ENCODE data around the gene NTM.

Gene NTM

GRCh38 chr11:131455843-131456704 is 85.7 kb downstream of the NTM start:
- no peak overlapping the region for H3K27ac ChIP-seq

GRCh38 chr11:131457163-131457562 is 86.7 kb downstream of the NTM start:
- Histone ChIP-seq H3K4me3 (no peak overlapping the region), H3K27ac (no peak overlapping the region)

More at GRCh38 chr11:131455843-131456704, 85.7 kb downstream of the NTM start:
- no peak overlapping the region for H3K4me3 ChIP-seq

- Histone ChIP-seq H3K27ac (no peak overlapping the region), H3K4me3 (no peak overlapping the region)
Measured at GRCh38 chr11:131458421-131458820, 88.0 kb downstream of the NTM start.

GRCh38 chr11:131460931-131461330 is 90.5 kb downstream of the NTM start:
- no peak overlapping the region for H3K27ac ChIP-seq
- H3K4me3 ChIP-seq: no peak overlapping the region

- H3K27ac ChIP-seq: no peak overlapping the region
- no peak overlapping the region for H3K4me3 ChIP-seq
Measured at GRCh38 chr11:131462622-131463021, 92.2 kb downstream of the NTM start.

- H3K27ac ChIP-seq: no peak overlapping the region
- H3K4me3 ChIP-seq: no peak overlapping the region
Measured at GRCh38 chr11:131463162-131463561, 92.7 kb downstream of the NTM start.

- H3K27ac ChIP-seq: no peak overlapping the region
- no peak overlapping the region for H3K4me3 ChIP-seq
Measured at GRCh38 chr11:131463649-131464425, 93.4 kb downstream of the NTM start.

- Histone ChIP-seq H3K4me3 (no peak overlapping the region), H3K27ac (no peak overlapping the region)
Measured at GRCh38 chr11:131464461-131464860, 94.0 kb downstream of the NTM start.

- H3K4me3 ChIP-seq: no peak overlapping the region
- H3K27ac ChIP-seq: no peak overlapping the region
Measured at GRCh38 chr11:131465039-131465438, 94.6 kb downstream of the NTM start.

- H3K4me3 ChIP-seq: no peak overlapping the region
- H3K27ac ChIP-seq: no peak overlapping the region
Measured at GRCh38 chr11:131465746-131466145, 95.3 kb downstream of the NTM start.

GRCh38 chr11:131467645-131468394 is 97.4 kb downstream of the NTM start:
- no peak overlapping the region for H3K27ac ChIP-seq

GRCh38 chr11:131468565-131468964 is 98.2 kb downstream of the NTM start:
- Histone ChIP-seq H3K27ac (no peak overlapping the region), H3K4me3 (no peak overlapping the region)

More at GRCh38 chr11:131467645-131468394, 97.4 kb downstream of the NTM start:
- H3K4me3 ChIP-seq: no peak overlapping the region

GRCh38 chr11:131470216-131470925 is 100.0 kb downstream of the NTM start:
- H3K27ac ChIP-seq: no peak overlapping the region
- no peak overlapping the region for H3K4me3 ChIP-seq

- Histone ChIP-seq H3K4me3 (no peak overlapping the region), H3K27ac (no peak overlapping the region)
Measured at GRCh38 chr11:131471976-131472375, 101.6 kb downstream of the NTM start.

GRCh38 chr11:131474947-131475346 is 104.5 kb downstream of the NTM start:
- Histone ChIP-seq H3K4me3 (no peak overlapping the region), H3K27ac (no peak overlapping the region)

GRCh38 chr11:131476266-131476665 is 105.9 kb downstream of the NTM start:
- no peak overlapping the region for H3K27ac ChIP-seq
- no peak overlapping the region for H3K4me3 ChIP-seq

GRCh38 chr11:131478341-131478740 is 107.9 kb downstream of the NTM start:
- Histone ChIP-seq H3K4me3 (no peak overlapping the region), H3K27ac (no peak overlapping the region)

- Histone ChIP-seq H3K27ac (no peak overlapping the region), H3K4me3 (no peak overlapping the region)
Measured at GRCh38 chr11:131481303-131481702, 110.9 kb downstream of the NTM start.

- Histone ChIP-seq H3K4me3 (no peak overlapping the region), H3K27ac (no peak overlapping the region)
Measured at GRCh38 chr11:131481971-131482370, 111.6 kb downstream of the NTM start.

- H3K27ac ChIP-seq: no peak overlapping the region
- no peak overlapping the region for H3K4me3 ChIP-seq
Measured at GRCh38 chr11:131483453-131483852, 113.0 kb downstream of the NTM start.

Measured in skin epidermis (tissue), 12 donors.